Sigmoid colon (tissue), 7 donors: Measurements from ENCODE around the gene SEC11C. TPM values are rescaled to one million over a fixed set of nuclear protein-coding genes. Genes with fewer than 3 reads are reported as not detected.
"Not testable (repeated sequence)": the region's sequence is repeated elsewhere in the genome, so short reads cannot be mapped to it uniquely, and the experiment has no call there.

Source experiments
- DNase-seq: peaks from one replicate; pipeline ENCODE4 v3.0.0-alpha.2; 2019
- H3K27ac ChIP-seq, 4 donors: fragments of 200-600 bp; sonication (generic); one replicate each; pipeline ENCODE4 v1.5.1; 2016 to 2019; ENCODE audit warnings: mild to moderate bottlenecking in 1 of 4
- H3K27me3 ChIP-seq, 3 donors: fragments of 200-600 bp; sonication (generic); one replicate each; pipeline ENCODE4 v1.5.1; 2019; ENCODE audit warnings: mild to moderate bottlenecking in 1 of 3
- H3K36me3 ChIP-seq, 4 donors: fragments of 200-600 bp; sonication (generic); one replicate each; pipeline ENCODE4 v1.5.1; 2016 to 2019
- H3K4me1 ChIP-seq, 4 donors: fragments of 200-600 bp; sonication (generic); one replicate each; pipeline ENCODE4 v1.5.1; 2017 to 2019
- H3K4me3 ChIP-seq, 4 donors: fragments of 200-600 bp; sonication (generic); one replicate each; pipeline ENCODE4 v1.5.1; 2017 to 2019; ENCODE audit warnings: mild to moderate bottlenecking in 2 of 4, moderate library complexity in 1 of 4
- H3K9me3 ChIP-seq, 4 donors: fragments of 200-600 bp in 3 of 4; sonication (generic) in 3 of 4; one replicate each; pipeline versions ENCODE4 v1.5.1 to v1.6.1; 2013 to 2019
- CTCF ChIP-seq, 4 experiments: fragments of 450-650 bp in 3 of 4; fragments of 200-600 bp in 1 of 4; IDR thresholded peaks; one replicate each; pipeline ENCODE4 v1.5.1; 2016 to 2019; ENCODE audit warnings: antibody characterized with exemption in 4 of 4, mild to moderate bottlenecking in 3 of 4, moderate library complexity in 2 of 4
- EP300 ChIP-seq, 4 donors: sonication (generic); formaldehyde crosslinking; IDR thresholded peaks; one replicate each; pipeline ENCODE4 v1.6.1; 2017; ENCODE audit warnings: antibody characterized with exemption in 4 of 4
- POLR2A ChIP-seq, 2 donors: fragments of 450-650 bp; IDR thresholded peaks; one replicate each; pipeline ENCODE4 v1.6.1; 2016; ENCODE audit warnings: antibody characterized with exemption in 2 of 2, mild to moderate bottlenecking in 2 of 2, moderate library complexity in 2 of 2
- POLR2AphosphoS5 ChIP-seq, 4 donors: sonication (generic); formaldehyde crosslinking; IDR thresholded peaks; one replicate each; pipeline ENCODE4 v1.6.1; 2017; ENCODE audit warnings: antibody characterized with exemption in 4 of 4
- WGBS, 2 donors: extraction: QIAGEN DNeasy Blood & Tissue Kit; methylation state at CpG; one replicate each; pipeline ENCODE4 v1.1.7; 2013; 5-methylcytosine and 5-hydroxymethylcytosine counted together
- intact Hi-C: fragments of 100-400 bp; cut with DNase I; formaldehyde crosslinking; loops from one replicate; pipeline ENCODE4 v1.15.1; 2023
- polyA plus RNA-seq, 3 donors: library from polyadenylated mRNA; stranded (reverse); fragments of 200-250 nt; gene quantifications; one replicate each; pipeline ENCODE4 v1.2.3, GENCODE V29; 2013
- total RNA-seq, 4 donors: library from RNA; depleted of rRNA; stranded (reverse); fragments of >200 nt; gene quantifications; one replicate each; pipeline ENCODE4 v1.1.0, GENCODE V29; 2016
- donor health status: healthy with polysubstance abuse.
- donor health status: Bipolar disorder and iron deficiency.
- donor health status: healthy.

SEC11C gene
- total and polyA plus RNA-seq, 7 donors: 9.4 to 95.0 (median 39.5) TPM

GRCh38 chr18:59140302-59140885, 710 bp downstream of the SEC11C start:
- H3K27me3 ChIP-seq: no peaks in the 10 kb centered on the region
- H3K4me3 ChIP-seq: peak overlapping the region; percentile 73 to 94 (median 81)
- peaks cover 0 to 21% (median 13%) of the 10 kb centered on the region in 4 donors for H3K4me1 ChIP-seq
- peak overlapping the region; percentile 76 to 83 (median 78) for H3K27ac ChIP-seq
- peak; percentile 64 for DNase-seq
- no peaks in the 10 kb centered on the region for H3K36me3 ChIP-seq
- intact Hi-C loops: no loop called here
- H3K9me3 ChIP-seq: no peaks in the 10 kb centered on the region
- TF ChIP-seq CTCF (IDR thresholded peaks at IDR 0.05) (no peak), EP300 (IDR thresholded peaks at IDR 0.05) (no peak), POLR2AphosphoS5 (IDR thresholded peaks at IDR 0.05) (no peak), POLR2A (IDR thresholded peaks at IDR 0.05) (no peak)
- WGBS, 2 donors: 3 to 5% methylated on average over 16 of the region's 16 CpGs

- H3K9me3 ChIP-seq: no peaks in the 10 kb centered on the region
- TF ChIP-seq POLR2AphosphoS5 (IDR thresholded peaks at IDR 0.05) (no peak), EP300 (IDR thresholded peaks at IDR 0.05) (no peak), POLR2A (IDR thresholded peaks at IDR 0.05) (no peak), CTCF (IDR thresholded peaks at IDR 0.05) (no peak)
- intact Hi-C loops: no loop called here
- H3K27me3 ChIP-seq: no peaks in the 10 kb centered on the region
- no peak overlapping the region for H3K4me3 ChIP-seq
- DNase-seq: no peak
- H3K4me1 ChIP-seq: peaks cover 0 to 21% (median 13%) of the 10 kb centered on the region in 4 donors
- H3K36me3 ChIP-seq: no peaks in the 10 kb centered on the region
- WGBS, 2 donors: 75 to 86% methylated on average over 1 of the region's 1 CpG
- no peak overlapping the region for H3K27ac ChIP-seq
These were observed 1.8 kb downstream of the SEC11C start for GRCh38 chr18:59141294-59142068.

GRCh38 chr18:59142274-59142673, 2.6 kb downstream of the SEC11C start:
- Histone ChIP-seq H3K4me1 (peaks cover 0 to 21% (median 13%) of the 10 kb centered on the region in 4 donors), H3K27ac (no peak overlapping the region), H3K4me3 (no peak overlapping the region), H3K9me3 (no peaks in the 10 kb centered on the region), H3K36me3 (no peaks in the 10 kb centered on the region), H3K27me3 (no peaks in the 10 kb centered on the region)
- DNase-seq: no peak
- 79 to 87% methylated on average over 6 of the region's 6 CpGs for WGBS, 2 donors
- no peak for TF ChIP-seq POLR2AphosphoS5 (IDR thresholded peaks at IDR 0.05)
- TF ChIP-seq POLR2A (IDR thresholded peaks at IDR 0.05): no peak
- no peak for TF ChIP-seq EP300 (IDR thresholded peaks at IDR 0.05)
- no peak for TF ChIP-seq CTCF (IDR thresholded peaks at IDR 0.05)
- intact Hi-C loops: no loop called here

GRCh38 chr18:59142800-59143416, 3.2 kb downstream of the SEC11C start:
- peaks cover 0 to 21% (median 13%) of the 10 kb centered on the region in 4 donors for H3K4me1 ChIP-seq
- H3K9me3 ChIP-seq, H3K36me3 ChIP-seq, H3K27me3 ChIP-seq, H3K27ac ChIP-seq, H3K4me3 ChIP-seq, intact Hi-C loops, DNase-seq: not testable (repeated sequence)
- WGBS, 2 donors: 86 to 92% methylated on average over 11 of the region's 11 CpGs

GRCh38 chr18:59143441-59143840, 3.8 kb downstream of the SEC11C start:
- 59 to 73% methylated on average over 3 of the region's 3 CpGs for WGBS, 2 donors
- H3K27me3 ChIP-seq: no peaks in the 10 kb centered on the region
- TF ChIP-seq POLR2A (IDR thresholded peaks at IDR 0.05) (no peak), EP300 (IDR thresholded peaks at IDR 0.05) (no peak), CTCF (IDR thresholded peaks at IDR 0.05) (no peak), POLR2AphosphoS5 (IDR thresholded peaks at IDR 0.05) (no peak)
- no peak overlapping the region for H3K27ac ChIP-seq
- no peaks in the 10 kb centered on the region for H3K36me3 ChIP-seq
- H3K4me3 ChIP-seq: no peak overlapping the region
- H3K9me3 ChIP-seq: no peaks in the 10 kb centered on the region
- no peak for DNase-seq
- H3K4me1 ChIP-seq: peaks cover 0 to 21% (median 13%) of the 10 kb centered on the region in 4 donors
- intact Hi-C loops: no loop called here
